Lower lobe of right lung (tissue), 2 donors: ENCODE measurements around the gene PSMB5. TPM values are rescaled to one million over a fixed set of nuclear protein-coding genes. Genes with fewer than 3 reads are reported as not detected.

Experiments used
- ATAC-seq, 2 donors: fragments of 200-7000 bp; cut with Tn5 transposase; one replicate each; pipeline ENCODE4 v1.9.1; 2020 to 2022; ENCODE audit warnings: mild to moderate bottlenecking in 2 of 2, moderate library complexity in 2 of 2
- DNase-seq: peaks from one replicate; pipeline ENCODE4 v3.0.0-alpha.2; 2020
- H3K27ac ChIP-seq: fragments of 200-600 bp; one replicate; pipeline ENCODE4 v1.8.0; 2022
- H3K27me3 ChIP-seq: fragments of 200-600 bp; one replicate; pipeline ENCODE4 v1.8.0; 2022; ENCODE audit warnings: low read depth
- H3K36me3 ChIP-seq: fragments of 200-600 bp; one replicate; pipeline ENCODE4 v1.8.0; 2022; ENCODE audit warnings: mild to moderate bottlenecking
- H3K4me1 ChIP-seq: fragments of 200-600 bp; one replicate; pipeline ENCODE4 v1.8.0; 2022
- H3K4me3 ChIP-seq: fragments of 200-600 bp; one replicate; pipeline ENCODE4 v1.8.0; 2022; ENCODE audit warnings: mild to moderate bottlenecking
- H3K9me3 ChIP-seq: fragments of 200-600 bp; one replicate; pipeline ENCODE4 v1.8.0; 2022
- CTCF ChIP-seq: fragments of 200-600 bp; IDR thresholded peaks from one replicate; pipeline ENCODE4 v1.8.0; 2022; ENCODE audit warnings: antibody characterized with exemption, mild to moderate bottlenecking
- intact Hi-C: fragments of 100-400 bp; cut with DNase I; formaldehyde crosslinking; loops from one replicate; pipeline ENCODE4 v1.11.0; 2022
- total RNA-seq: library from RNA; stranded (reverse); fragmentation: NEBNext Ultra II Directional; extraction: Animal tissue kit (Norgen Biotek cat#: 25700); gene quantifications from one replicate; pipeline ENCODE4 v1.2.1, GENCODE V29; 2021
- donor health status: DM: no; HTN: yes; CAD: no; lungs with severe emphysema.

The PSMB5 gene
- total RNA-seq, 1 donor from 2014 or later = 71.5 TPM

GRCh38 chr14:22994762-22995275, 39.9 kb downstream of the PSMB5 start:
- Histone ChIP-seq H3K9me3 (no peaks in the 10 kb centered on the region), H3K4me1 (peaks cover 9% of the 10 kb centered on the region), H3K36me3 (peaks cover 20% of the 10 kb centered on the region), H3K27me3 (no peaks in the 10 kb centered on the region), H3K4me3 (no peak overlapping the region), H3K27ac (no peak overlapping the region)
- intact Hi-C loops = no loop called here
- DNase-seq (peak; percentile 61), ATAC-seq (peak; percentile 75 to 77)
- peak; percentile 56 for TF ChIP-seq CTCF

- no peak overlapping the region for H3K27ac ChIP-seq
- H3K36me3 ChIP-seq = peaks cover 24% of the 10 kb centered on the region
- peaks cover 9% of the 10 kb centered on the region for H3K4me1 ChIP-seq
- H3K27me3 ChIP-seq = no peaks in the 10 kb centered on the region
- intact Hi-C loops = no loop called here
- H3K4me3 ChIP-seq = no peak overlapping the region
- ATAC-seq = no peak
- DNase-seq = no peak
- no peak for TF ChIP-seq CTCF
- H3K9me3 ChIP-seq = no peaks in the 10 kb centered on the region
These were observed 41.2 kb downstream of the PSMB5 start for GRCh38 chr14:22993517-22993916.

DNA sequence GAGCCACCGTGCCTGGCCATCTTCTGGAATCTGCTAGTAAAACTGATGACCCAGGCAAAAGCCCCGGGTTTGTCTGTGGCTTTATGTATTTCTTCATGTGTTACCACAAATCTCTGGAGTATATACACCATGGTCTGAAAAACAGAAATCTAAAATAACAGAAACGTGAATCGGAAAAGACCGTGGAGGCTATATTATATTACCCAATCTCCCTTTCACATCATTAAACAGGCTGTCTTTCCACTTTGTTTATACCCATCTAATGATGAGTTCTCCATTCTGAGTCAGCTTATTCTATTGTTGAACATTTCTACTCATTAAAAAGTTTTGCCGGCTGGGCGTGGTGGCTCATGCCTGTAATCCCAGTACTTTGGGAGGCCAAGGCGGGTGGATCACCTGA, 42.8 kb downstream of the PSMB5 start:
- Histone ChIP-seq H3K27ac (no peak overlapping the region), H3K27me3 (no peaks in the 10 kb centered on the region), H3K9me3 (no peaks in the 10 kb centered on the region), H3K4me1 (peaks cover 9% of the 10 kb centered on the region), H3K36me3 (peaks cover 22% of the 10 kb centered on the region), H3K4me3 (no peak overlapping the region)
- TF ChIP-seq CTCF = no peak
- no peak for DNase-seq
- no peak for ATAC-seq
- intact Hi-C loops = no loop called here

DNA sequence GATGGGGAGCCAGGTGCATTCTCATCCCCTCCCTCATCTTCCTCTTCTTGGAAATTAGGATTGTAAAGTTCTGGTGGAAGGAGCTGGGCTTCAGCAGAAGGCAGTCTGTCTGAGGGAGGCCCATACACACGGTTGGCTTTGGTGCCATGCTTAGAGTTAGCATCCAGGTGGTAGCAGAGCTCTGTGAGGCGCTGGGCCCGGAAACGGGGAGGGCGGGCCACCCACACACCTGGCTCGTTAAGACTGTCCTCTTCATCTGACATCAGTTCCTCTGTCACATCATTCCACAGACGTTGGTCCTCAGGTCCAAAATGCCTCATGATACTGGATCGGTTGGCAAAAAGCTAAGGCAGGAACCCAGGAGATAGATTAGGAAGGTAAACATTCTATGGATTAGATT, 47.4 kb downstream of the PSMB5 start:
- Histone ChIP-seq H3K4me1 (peaks cover 12% of the 10 kb centered on the region), H3K36me3 (peaks cover 22% of the 10 kb centered on the region), H3K27ac (no peak overlapping the region), H3K9me3 (no peaks in the 10 kb centered on the region), H3K4me3 (no peak overlapping the region), H3K27me3 (no peaks in the 10 kb centered on the region)
- DNase-seq (no peak), ATAC-seq (no peak)
- intact Hi-C loops = loop anchor here (5.0 kb wide), 1 partner anchor 70 kb away; the partner anchor contains the start of gene CDH24
- TF ChIP-seq CTCF = no peak

- peak; percentile 87 for DNase-seq
- peak; percentile 92 for TF ChIP-seq CTCF
- H3K4me3 ChIP-seq = no peak overlapping the region
- intact Hi-C loops = loop anchor here (5.0 kb wide), 1 partner anchor 71 kb away; the partner anchor contains the start of gene CDH24
- peaks cover 6% of the 10 kb centered on the region for H3K27me3 ChIP-seq
- H3K4me1 ChIP-seq = peaks cover 19% of the 10 kb centered on the region
- H3K9me3 ChIP-seq = no peaks in the 10 kb centered on the region
- ATAC-seq = peak; percentile 49 to 72
- peaks cover 17% of the 10 kb centered on the region for H3K36me3 ChIP-seq
- no peak overlapping the region for H3K27ac ChIP-seq
These were observed 48.1 kb downstream of the PSMB5 start for GRCh38 chr14:22986508-22987054.
